ENCODE results near the gene AGFG1. TPM values are rescaled to one million over a fixed set of nuclear protein-coding genes. Genes with fewer than 3 reads are reported as not detected.

Gene AGFG1
- total RNA-seq, 1 experiment from 2014 or later: 109 TPM

DNA sequence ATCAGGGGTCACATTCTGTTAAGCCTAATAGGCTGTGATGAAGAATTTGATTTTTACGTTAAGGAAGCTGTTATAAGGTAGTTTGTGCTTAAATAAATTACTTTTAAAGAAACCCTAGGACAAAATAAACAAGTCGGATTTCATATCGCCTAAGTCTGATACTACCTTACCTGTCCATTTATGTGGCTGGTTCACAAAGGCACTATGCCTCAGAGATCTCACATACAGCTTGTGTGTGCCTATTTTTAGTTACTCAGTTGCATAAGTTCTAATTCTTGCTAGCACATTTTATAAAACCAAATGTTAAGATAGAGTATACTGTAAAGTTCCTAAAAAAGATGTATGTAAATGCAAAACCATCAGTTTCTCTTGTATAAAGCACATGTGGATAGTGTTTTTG, 40.0 kb downstream of the AGFG1 start:
- H2AFZ ChIP-seq (ENCODE audit: low read length): no peak overlapping the region
- no peak overlapping the region for H3K56ac ChIP-seq (ENCODE audit: insufficient read length, low read depth, low read length)
- no peaks in the 10 kb centered on the region for H3K27me3 ChIP-seq (ENCODE audit: insufficient read depth, low read length)
- TF ChIP-seq, protein P1, sequence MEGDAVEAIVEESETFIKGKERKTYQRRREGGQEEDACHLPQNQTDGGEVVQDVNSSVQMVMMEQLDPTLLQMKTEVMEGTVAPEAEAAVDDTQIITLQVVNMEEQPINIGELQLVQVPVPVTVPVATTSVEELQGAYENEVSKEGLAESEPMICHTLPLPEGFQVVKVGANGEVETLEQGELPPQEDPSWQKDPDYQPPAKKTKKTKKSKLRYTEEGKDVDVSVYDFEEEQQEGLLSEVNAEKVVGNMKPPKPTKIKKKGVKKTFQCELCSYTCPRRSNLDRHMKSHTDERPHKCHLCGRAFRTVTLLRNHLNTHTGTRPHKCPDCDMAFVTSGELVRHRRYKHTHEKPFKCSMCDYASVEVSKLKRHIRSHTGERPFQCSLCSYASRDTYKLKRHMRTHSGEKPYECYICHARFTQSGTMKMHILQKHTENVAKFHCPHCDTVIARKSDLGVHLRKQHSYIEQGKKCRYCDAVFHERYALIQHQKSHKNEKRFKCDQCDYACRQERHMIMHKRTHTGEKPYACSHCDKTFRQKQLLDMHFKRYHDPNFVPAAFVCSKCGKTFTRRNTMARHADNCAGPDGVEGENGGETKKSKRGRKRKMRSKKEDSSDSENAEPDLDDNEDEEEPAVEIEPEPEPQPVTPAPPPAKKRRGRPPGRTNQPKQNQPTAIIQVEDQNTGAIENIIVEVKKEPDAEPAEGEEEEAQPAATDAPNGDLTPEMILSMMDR (conservative IDR thresholded peaks at IDR 0.05): no peak
- no peak overlapping the region for H4K91ac ChIP-seq (ENCODE audit: insufficient read length, low read depth, low read length)
- peaks cover 60 to 70% of the 10 kb centered on the region in 2 experiments for H3K4me1 Mint-ChIP-seq
- 0 out of 7 replicates have a peak, but pooled peaks cover 0 to 2% (median 0%) of the 10 kb centered on the region in 3 experiments for H3K36me3 Mint-ChIP-seq (ENCODE audit: insufficient read depth in 1 of 3, low read depth in 3 of 3)
- H3K79me2 ChIP-seq (ENCODE audit: insufficient read depth, low read length): peaks cover 25% of the 10 kb centered on the region; the same call in 1 of the 2 replicates
- H3K79me1 ChIP-seq (ENCODE audit: insufficient read depth, low read depth, low read length, poor library complexity, severe bottlenecking): peaks cover 8% of the 10 kb centered on the region
- no peaks in the 10 kb centered on the region for H3K23me2 ChIP-seq (ENCODE audit: insufficient read length, low read depth, low read length, poor library complexity, severe bottlenecking)
- no peak for DNase-seq
- no peaks in the 10 kb centered on the region for H4K20me1 ChIP-seq (ENCODE audit: control insufficient read depth, insufficient read depth, insufficient read length)
- no peak overlapping the region for H3K4me3 Mint-ChIP-seq
- no peak overlapping the region for H3K18ac ChIP-seq (ENCODE audit: insufficient read length, low read depth, low read length)
- H3T11ph ChIP-seq (ENCODE audit: low read length): no peak overlapping the region
- no peak overlapping the region for H4K5ac ChIP-seq (ENCODE audit: insufficient read length, low read depth, low read length)
- peak overlapping the region; percentile 3 to 65 (median 15); a peak in 4 of 7 replicates for H3K27ac Mint-ChIP-seq
- no peak overlapping the region for H4K8ac ChIP-seq (replicated peaks; ENCODE audit: insufficient read length, low read depth, low read length)
- no peak overlapping the region for H2BK20ac ChIP-seq (ENCODE audit: low read depth, low read length, poor library complexity, severe bottlenecking)
- H3K4me2 ChIP-seq (ENCODE audit: insufficient read depth, insufficient read length, low read length): no peak overlapping the region
- no peak overlapping the region for H2BK120ac ChIP-seq (ENCODE audit: low read depth, low read length, poor library complexity, severe bottlenecking)
- H3K23ac ChIP-seq (ENCODE audit: insufficient read length, low read depth, low read length): no peak overlapping the region
- no peak overlapping the region for H3K14ac ChIP-seq (ENCODE audit: insufficient read depth, low read length)
- H2BK15ac ChIP-seq (ENCODE audit: low read depth, low read length): no peak overlapping the region
- H3K9me3 ChIP-seq (ENCODE audit: control insufficient read depth, low read depth, low read length): no peaks in the 10 kb centered on the region
- H3K4ac ChIP-seq (ENCODE audit: low read depth, low read length): no peak overlapping the region
- no CpG with 5 or more reads among the region's 3 CpGs for WGBS (ENCODE audit: extremely low coverage, insufficient read length, low lambda C conversion rate)
- no peak overlapping the region for H2BK5ac ChIP-seq (ENCODE audit: insufficient read length, low read length)
- no peak overlapping the region for H2BK12ac ChIP-seq (ENCODE audit: insufficient read length, low read depth, low read length)
- H3K4me1 ChIP-seq (ENCODE audit: insufficient read depth, low read length): no peaks in the 10 kb centered on the region
- H2AK5ac ChIP-seq (ENCODE audit: insufficient read length, low read length): no peak overlapping the region
- no peaks in the 10 kb centered on the region for H3K9me3 Mint-ChIP-seq
- no peak overlapping the region for H3K9ac ChIP-seq (ENCODE audit: extremely low read depth, insufficient read length, low read length)
- no peaks in the 10 kb centered on the region for H3K27me3 Mint-ChIP-seq (ENCODE audit: low read depth)
- no peak overlapping the region for H3K27ac ChIP-seq (ENCODE audit: insufficient read length, low read depth, low read length)

Data from H9 (cell line).